Measurements from ENCODE around the gene ACTA1.
"Not testable (repeated sequence)": the region's sequence is repeated elsewhere in the genome, so short reads cannot be mapped to it uniquely, and the experiment has no call there.

Gene ACTA1

GRCh38 chr1:229409616-229410369 lies 24.1 kb downstream of the ACTA1 start:
- no peak for DNase-seq (ENCODE audit: low read depth in 2 of 2)

- no peak for DNase-seq (ENCODE audit: low read depth in 2 of 2)
Observed at GRCh38 chr1:229408458-229409037, 25.3 kb downstream of the ACTA1 start.

GRCh38 chr1:229407206-229408026 lies 26.5 kb downstream of the ACTA1 start:
- DNase-seq (ENCODE audit: low read depth in 2 of 2): no peak

- DNase-seq (ENCODE audit: low read depth in 2 of 2): no peak
Observed at GRCh38 chr1:229406798-229407197, 27.1 kb downstream of the ACTA1 start.

- no peak for DNase-seq (ENCODE audit: low read depth in 2 of 2)
Observed at GRCh38 chr1:229403573-229403972, 30.3 kb downstream of the ACTA1 start.

- DNase-seq (ENCODE audit: low read depth in 2 of 2): no peak
Observed at GRCh38 chr1:229402993-229403392, 30.9 kb downstream of the ACTA1 start.

GRCh38 chr1:229402329-229402728 lies 31.6 kb downstream of the ACTA1 start:
- not testable (repeated sequence) for DNase-seq (ENCODE audit: low read depth in 2 of 2)

GRCh38 chr1:229397762-229398161 lies 36.1 kb downstream of the ACTA1 start:
- no peak for DNase-seq (ENCODE audit: low read depth in 2 of 2)

GRCh38 chr1:229396585-229397206 lies 37.2 kb downstream of the ACTA1 start:
- DNase-seq (ENCODE audit: low read depth in 2 of 2): no peak

- not testable (repeated sequence) for DNase-seq (ENCODE audit: low read depth in 2 of 2)
Observed at GRCh38 chr1:229394517-229394916, 39.4 kb downstream of the ACTA1 start.

- DNase-seq (ENCODE audit: low read depth in 2 of 2): no peak
Observed at GRCh38 chr1:229392936-229393335, 41.0 kb downstream of the ACTA1 start.

GRCh38 chr1:229390130-229390529 lies 43.8 kb downstream of the ACTA1 start:
- DNase-seq (ENCODE audit: low read depth in 2 of 2): no peak

GRCh38 chr1:229388897-229389580 lies 44.9 kb downstream of the ACTA1 start:
- DNase-seq (ENCODE audit: low read depth in 2 of 2): no peak

- DNase-seq (ENCODE audit: low read depth in 2 of 2): no peak
Observed at GRCh38 chr1:229385853-229386456, 47.9 kb downstream of the ACTA1 start.

GRCh38 chr1:229384822-229385221 lies 49.1 kb downstream of the ACTA1 start:
- no peak for DNase-seq (ENCODE audit: low read depth in 2 of 2)

GRCh38 chr1:229383961-229384360 lies 49.9 kb downstream of the ACTA1 start:
- DNase-seq (ENCODE audit: low read depth in 2 of 2): no peak

- no peak for DNase-seq (ENCODE audit: low read depth in 2 of 2)
Observed at GRCh38 chr1:229383188-229383587, 50.7 kb downstream of the ACTA1 start.
